ENCODE measurements around the gene ZBTB45.
"Not testable (repeated sequence)": the region's sequence is repeated elsewhere in the genome, so short reads cannot be mapped to it uniquely, and the experiment has no call there.

Gene ZBTB45

GRCh38 chr19:58554494-58555368 is 35.1 kb upstream of the ZBTB45 start, which contains the start of gene CHMP2A:
TSS of gene CHMP2A (minus strand) at chr19:58555105. CDS start at chr19:58554212, 893 bp downstream.
- peak; percentile 97 for DNase-seq (ENCODE audit: low spot score)

GRCh38 chr19:58553799-58554493 is 34.3 kb upstream of the ZBTB45 start:
- no peak for DNase-seq (ENCODE audit: low spot score)

- no peak for DNase-seq (ENCODE audit: low spot score)
Measured at GRCh38 chr19:58552655-58553054, 33.0 kb upstream of the ZBTB45 start.

- no peak for DNase-seq (ENCODE audit: low spot score)
Measured at GRCh38 chr19:58551577-58552471, 32.2 kb upstream of the ZBTB45 start.

- no peak for DNase-seq (ENCODE audit: low spot score)
Measured at GRCh38 chr19:58551123-58551497, 31.5 kb upstream of the ZBTB45 start.

GRCh38 chr19:58550362-58551122 is 30.9 kb upstream of the ZBTB45 start:
- DNase-seq (ENCODE audit: low spot score) = no peak

GRCh38 chr19:58549664-58550361 is 30.2 kb upstream of the ZBTB45 start:
- DNase-seq (ENCODE audit: low spot score) = no peak

- DNase-seq (ENCODE audit: low spot score) = no peak
Measured at GRCh38 chr19:58548859-58549663, 29.5 kb upstream of the ZBTB45 start.

GRCh38 chr19:58547323-58548312 is 28.0 kb upstream of the ZBTB45 start:
- DNase-seq (ENCODE audit: low spot score) = no peak

- no peak for DNase-seq (ENCODE audit: low spot score)
Measured at GRCh38 chr19:58546019-58546530, 26.5 kb upstream of the ZBTB45 start.

GRCh38 chr19:58545286-58546018 is 25.8 kb upstream of the ZBTB45 start:
- no peak for DNase-seq (ENCODE audit: low spot score)

GRCh38 chr19:58544591-58545285 is 25.1 kb upstream of the ZBTB45 start:
- DNase-seq (ENCODE audit: low spot score) = no peak

GRCh38 chr19:58543826-58544590 is 24.4 kb upstream of the ZBTB45 start, which contains the start of gene TRIM28:
TSS of gene TRIM28 (plus strand) at chr19:58544064. CDS start at chr19:58544758, 694 bp downstream.
- peak; percentile 98 for DNase-seq (ENCODE audit: low spot score)

- DNase-seq (ENCODE audit: low spot score) = not testable (repeated sequence)
Measured at GRCh38 chr19:58542641-58543372, 23.2 kb upstream of the ZBTB45 start.

- not testable (repeated sequence) for DNase-seq (ENCODE audit: low spot score)
Measured at GRCh38 chr19:58539169-58539559, 19.6 kb upstream of the ZBTB45 start.
